ENCODE data around the gene SLC11A1. TPM values are rescaled to one million over a fixed set of nuclear protein-coding genes. Genes with fewer than 3 reads are reported as not detected.
A peak's percentile ranks its signal among the peaks of the same experiment; 100 is the strongest.

Gene SLC11A1
- total RNA-seq, 1 donor from 2014 or later = 15.1 TPM

- DNase-seq (ENCODE audit: low spot score) = no peak
Measured at GRCh38 chr2:218405086-218405745, 23.1 kb downstream of the SLC11A1 start.

- no peak for DNase-seq (ENCODE audit: low spot score)
Measured at GRCh38 chr2:218405746-218406208, 23.7 kb downstream of the SLC11A1 start.

- peak; percentile 96 for DNase-seq (ENCODE audit: low spot score)
Measured at GRCh38 chr2:218406209-218406948, 24.3 kb downstream of the SLC11A1 start.

GRCh38 chr2:218406949-218407618 is 25.0 kb downstream of the SLC11A1 start:
- peak; percentile 74 for DNase-seq (ENCODE audit: low spot score)

- no peak for DNase-seq (ENCODE audit: low spot score)
Measured at GRCh38 chr2:218407717-218408116, 25.6 kb downstream of the SLC11A1 start.

- no peak for DNase-seq (ENCODE audit: low spot score)
Measured at GRCh38 chr2:218418321-218418716, 36.2 kb downstream of the SLC11A1 start.

GRCh38 chr2:218418717-218419458 is 36.8 kb downstream of the SLC11A1 start, which contains the start of gene VIL1:
TSS of gene VIL1 (plus strand) at chr2:218419123. CDS start at chr2:218423779, 4,656 bp downstream.
- DNase-seq (ENCODE audit: low spot score) = peak; percentile 90

GRCh38 chr2:218419630-218420216 is 37.6 kb downstream of the SLC11A1 start:
- no peak for DNase-seq (ENCODE audit: low spot score)

GRCh38 chr2:218421027-218421426 is 39.0 kb downstream of the SLC11A1 start:
- no peak for DNase-seq (ENCODE audit: low spot score)

- DNase-seq (ENCODE audit: low spot score) = no peak
Measured at GRCh38 chr2:218422403-218423086, 40.5 kb downstream of the SLC11A1 start.

- DNase-seq (ENCODE audit: low spot score) = no peak
Measured at GRCh38 chr2:218423584-218423983, 41.5 kb downstream of the SLC11A1 start.

GRCh38 chr2:218425531-218425930 is 43.5 kb downstream of the SLC11A1 start:
- DNase-seq (ENCODE audit: low spot score) = no peak

- DNase-seq (ENCODE audit: low spot score) = no peak
Measured at GRCh38 chr2:218427741-218428140, 45.7 kb downstream of the SLC11A1 start.

- no peak for DNase-seq (ENCODE audit: low spot score)
Measured at GRCh38 chr2:218428846-218429558, 46.9 kb downstream of the SLC11A1 start.

GRCh38 chr2:218429911-218430692 is 48.0 kb downstream of the SLC11A1 start:
- no peak for DNase-seq (ENCODE audit: low spot score)

- no peak for DNase-seq (ENCODE audit: low spot score)
Measured at GRCh38 chr2:218430721-218431120, 48.6 kb downstream of the SLC11A1 start.

GRCh38 chr2:218431878-218432277 is 49.8 kb downstream of the SLC11A1 start:
- DNase-seq (ENCODE audit: low spot score) = no peak

GRCh38 chr2:218432676-218433365 is 50.7 kb downstream of the SLC11A1 start:
- DNase-seq (ENCODE audit: low spot score) = no peak

- no peak for DNase-seq (ENCODE audit: low spot score)
Measured at GRCh38 chr2:218434456-218434855, 52.4 kb downstream of the SLC11A1 start.
